ENCODE results near the gene MAP3K10.

Gene MAP3K10

DNA sequence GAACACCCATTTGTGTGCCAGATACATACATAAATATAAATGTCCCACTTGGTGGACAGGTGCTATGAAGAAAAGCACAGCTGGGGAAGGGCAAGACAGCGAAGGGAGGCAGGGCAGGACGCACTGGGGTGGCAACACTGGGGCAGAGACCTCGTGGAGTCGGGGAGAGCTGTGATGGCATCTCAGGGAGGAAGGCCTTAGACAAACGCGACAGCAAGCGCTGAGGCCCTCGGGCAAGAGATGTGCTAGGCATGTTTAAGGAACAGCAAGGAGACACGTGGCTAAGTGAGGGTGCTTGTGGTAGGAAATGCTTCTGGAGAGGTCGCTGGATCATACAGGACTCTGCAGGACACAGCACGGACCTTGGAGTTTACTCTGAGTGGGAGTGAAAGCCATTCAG lies 58.6 kb downstream of the MAP3K10 start:
- H3K27ac ChIP-seq, result peak overlapping the region; percentile 94

DNA sequence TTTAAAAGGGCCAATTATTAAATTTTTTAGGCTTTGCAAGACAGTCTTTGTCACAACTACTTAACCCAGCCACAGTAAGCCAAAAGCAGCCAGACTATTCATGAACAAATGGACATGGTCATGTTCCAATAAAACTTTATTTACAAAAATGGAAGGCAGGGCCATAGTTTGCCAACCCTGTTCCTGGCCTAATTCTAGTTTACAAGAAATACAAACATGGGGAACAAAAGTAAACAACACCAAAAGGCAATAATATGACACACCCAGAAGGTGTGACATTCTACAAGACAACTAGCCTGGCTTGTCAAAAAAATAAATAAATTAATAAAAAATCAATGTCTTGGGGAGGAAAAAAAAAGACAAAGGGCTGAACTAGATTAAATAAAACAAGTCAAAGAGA lies 60.0 kb downstream of the MAP3K10 start:
- TF ChIP-seq, protein P1, sequence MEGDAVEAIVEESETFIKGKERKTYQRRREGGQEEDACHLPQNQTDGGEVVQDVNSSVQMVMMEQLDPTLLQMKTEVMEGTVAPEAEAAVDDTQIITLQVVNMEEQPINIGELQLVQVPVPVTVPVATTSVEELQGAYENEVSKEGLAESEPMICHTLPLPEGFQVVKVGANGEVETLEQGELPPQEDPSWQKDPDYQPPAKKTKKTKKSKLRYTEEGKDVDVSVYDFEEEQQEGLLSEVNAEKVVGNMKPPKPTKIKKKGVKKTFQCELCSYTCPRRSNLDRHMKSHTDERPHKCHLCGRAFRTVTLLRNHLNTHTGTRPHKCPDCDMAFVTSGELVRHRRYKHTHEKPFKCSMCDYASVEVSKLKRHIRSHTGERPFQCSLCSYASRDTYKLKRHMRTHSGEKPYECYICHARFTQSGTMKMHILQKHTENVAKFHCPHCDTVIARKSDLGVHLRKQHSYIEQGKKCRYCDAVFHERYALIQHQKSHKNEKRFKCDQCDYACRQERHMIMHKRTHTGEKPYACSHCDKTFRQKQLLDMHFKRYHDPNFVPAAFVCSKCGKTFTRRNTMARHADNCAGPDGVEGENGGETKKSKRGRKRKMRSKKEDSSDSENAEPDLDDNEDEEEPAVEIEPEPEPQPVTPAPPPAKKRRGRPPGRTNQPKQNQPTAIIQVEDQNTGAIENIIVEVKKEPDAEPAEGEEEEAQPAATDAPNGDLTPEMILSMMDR (conservative IDR thresholded peaks at IDR 0.05), result no peak
- peak overlapping the region; percentile 94 for H3K27ac ChIP-seq

More for the DNA sequence above, 58.6 kb downstream of the MAP3K10 start:
- TF ChIP-seq, protein P1 (conservative IDR thresholded peaks at IDR 0.05), result no peak

DNA sequence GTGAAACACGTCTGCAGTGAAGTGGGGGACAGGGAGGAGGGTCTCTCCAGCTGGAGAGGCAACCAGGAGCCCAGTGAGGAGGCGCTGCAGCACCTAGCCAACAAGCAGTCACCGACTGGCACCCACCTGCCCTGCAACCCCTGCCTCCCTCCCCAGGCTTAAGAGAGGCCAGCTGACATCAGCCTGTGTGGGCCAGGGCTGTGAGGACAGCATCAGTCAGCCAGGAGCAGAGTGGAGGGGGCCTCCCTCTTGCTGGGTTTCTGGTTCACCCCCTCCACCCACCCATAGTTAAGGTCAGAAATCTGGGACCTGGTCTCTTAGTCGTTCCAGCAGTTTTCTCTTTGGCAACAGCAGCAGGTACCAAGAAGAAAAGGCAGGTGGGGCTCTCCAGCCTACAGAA lies 60.8 kb downstream of the MAP3K10 start:
- TF ChIP-seq, protein P1 (conservative IDR thresholded peaks at IDR 0.05), result no peak
- H3K27ac ChIP-seq, result peak overlapping the region; percentile 94

DNA sequence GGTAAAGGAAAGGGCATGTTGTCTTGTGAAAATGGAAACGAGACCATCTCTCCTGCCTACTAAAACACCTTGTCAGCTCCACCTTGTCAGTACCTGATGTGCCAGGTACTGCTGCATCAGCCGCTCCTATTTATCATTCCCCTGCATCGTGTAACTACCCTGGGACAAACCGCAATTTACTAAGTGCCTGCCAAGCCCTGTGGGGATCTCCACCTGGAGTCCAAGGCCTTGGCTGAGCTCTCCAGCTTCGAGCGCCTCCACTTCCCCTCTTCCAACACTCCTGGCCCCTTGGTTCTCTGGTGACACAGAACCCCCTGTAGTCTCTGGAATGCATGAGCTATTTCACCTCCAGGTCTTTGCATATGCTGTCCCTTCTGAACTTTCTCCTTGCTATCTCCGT lies 61.2 kb downstream of the MAP3K10 start:
- TF ChIP-seq, protein P1 (conservative IDR thresholded peaks at IDR 0.05), result no peak
- peak overlapping the region; percentile 94 for H3K27ac ChIP-seq

DNA sequence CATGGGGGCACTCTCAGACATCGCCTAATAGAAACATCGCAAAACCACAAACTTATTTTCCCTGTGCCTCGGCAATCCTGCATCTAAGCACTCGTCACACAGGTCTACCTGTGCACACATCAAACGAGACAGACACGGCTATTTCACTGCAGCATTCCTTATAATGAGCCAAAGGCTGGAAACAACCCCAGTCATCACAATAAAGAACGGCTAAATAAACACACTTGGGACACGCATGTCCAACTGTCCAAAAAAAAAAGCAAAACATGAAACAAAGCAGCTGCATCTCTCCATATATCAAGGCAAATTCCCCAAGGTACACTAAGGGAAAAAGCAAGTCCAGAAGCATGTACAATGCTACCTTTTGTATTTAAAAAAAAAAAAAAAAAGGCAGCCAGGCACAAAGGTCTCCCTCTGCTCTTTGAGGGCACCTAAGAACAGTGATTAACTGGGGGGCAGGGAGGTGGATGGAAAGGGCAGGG lies 62.4 kb downstream of the MAP3K10 start:
- peak overlapping the region; percentile 94 for H3K27ac ChIP-seq
- TF ChIP-seq, protein P1 (conservative IDR thresholded peaks at IDR 0.05), result no peak

DNA sequence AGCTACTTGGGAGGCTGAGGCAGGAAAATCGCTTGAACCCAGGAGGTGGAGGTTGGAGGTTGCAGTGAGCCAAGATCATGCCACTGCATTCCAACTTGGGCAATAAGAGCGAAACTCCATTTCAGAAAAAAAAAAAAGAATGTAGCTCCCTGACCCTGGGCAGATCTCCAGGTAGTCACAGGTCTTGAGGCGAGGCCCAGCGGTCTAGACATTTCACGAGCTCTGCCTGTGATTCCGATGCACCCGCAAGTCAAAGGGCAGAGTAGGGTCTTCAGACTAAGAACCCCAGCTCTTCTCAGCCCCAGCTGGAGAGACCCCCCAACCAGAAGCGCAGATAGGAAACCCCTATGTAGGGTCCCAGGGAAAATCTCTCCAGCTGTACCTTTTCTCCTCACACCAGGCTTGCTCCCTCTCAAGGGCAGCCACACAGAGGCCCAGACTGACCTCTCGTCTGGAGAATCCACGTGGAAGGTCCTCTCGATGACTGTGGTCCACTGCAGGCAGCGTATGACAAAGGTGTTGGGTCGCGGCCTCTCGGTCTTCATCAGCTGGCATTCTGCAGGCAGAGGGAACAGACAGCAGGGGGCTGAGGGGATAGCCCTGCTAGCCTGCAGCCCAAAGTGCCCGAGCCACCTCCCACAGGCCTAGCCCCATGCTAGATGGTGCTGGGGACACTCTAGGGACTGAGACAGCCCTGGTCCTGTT lies 63.6 kb downstream of the MAP3K10 start:
- H3K27ac ChIP-seq, result peak overlapping the region; percentile 94
- TF ChIP-seq, protein P1 (conservative IDR thresholded peaks at IDR 0.05), result no peak

DNA sequence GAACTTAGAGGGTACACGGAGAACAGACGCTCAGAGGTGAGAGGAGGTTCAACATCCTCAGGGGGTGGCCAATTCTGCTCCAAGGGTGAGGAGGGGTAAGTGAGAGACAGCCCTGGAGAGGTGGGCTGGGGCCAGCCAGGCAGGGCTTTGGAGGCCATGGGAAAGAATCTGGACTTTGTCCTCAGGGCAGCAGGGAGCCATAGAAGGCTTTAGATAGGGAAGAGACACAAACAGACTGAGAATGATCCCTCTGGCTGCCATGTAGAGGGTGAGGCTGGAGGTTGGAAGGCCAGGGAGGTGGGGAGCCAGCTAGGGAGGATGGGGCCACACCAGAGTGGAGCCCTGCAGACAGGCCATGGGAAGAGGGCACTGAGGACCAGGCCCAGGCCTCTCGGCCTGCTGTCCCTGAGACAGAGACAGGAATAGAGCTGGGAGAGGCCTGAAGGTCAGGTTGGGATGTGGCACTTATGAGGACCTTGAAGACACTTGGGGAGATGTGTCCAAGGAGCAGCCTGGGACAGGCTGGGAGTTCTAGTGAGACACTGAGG lies 64.5 kb downstream of the MAP3K10 start:
- peak overlapping the region; percentile 94 for H3K27ac ChIP-seq
- TF ChIP-seq, protein P1 (conservative IDR thresholded peaks at IDR 0.05), result no peak

All from VCaP (cell line).